Mucosa of rectum (tissue), 2 donors: ENCODE results near the gene C8A.

Experiments used
- H3K27ac ChIP-seq, 2 donors: one replicate each; pipeline ENCODE4 v1.7.0; 2013; ENCODE audit warnings: inconsistent platforms in 2 of 2, low read depth in 2 of 2, low read length in 2 of 2
- H3K27me3 ChIP-seq, 2 donors: one replicate each; pipeline ENCODE4 v1.7.0; 2013; ENCODE audit warnings: low read length in 2 of 2; ENCODE audit not compliant: control insufficient read depth in 2 of 2, insufficient read depth in 2 of 2
- H3K36me3 ChIP-seq, 2 donors: one replicate each; pipeline ENCODE4 v1.7.0; 2013; ENCODE audit warnings: low read length in 2 of 2; ENCODE audit not compliant: control insufficient read depth in 2 of 2, insufficient read depth in 2 of 2
- H3K4me1 ChIP-seq, 2 donors: one replicate each; pipeline ENCODE4 v1.7.0; 2013; ENCODE audit warnings: low read length in 2 of 2, mild to moderate bottlenecking in 1 of 2; ENCODE audit not compliant: control insufficient read depth in 2 of 2, insufficient read depth in 2 of 2
- H3K4me3 ChIP-seq, 2 donors: one replicate each; pipeline ENCODE4 v1.7.0; 2013; ENCODE audit warnings: low read length in 2 of 2
- H3K9ac ChIP-seq, 2 donors: one replicate each; pipeline ENCODE4 v1.7.0; 2013; ENCODE audit warnings: low read length in 2 of 2, low read depth in 1 of 2, mild to moderate bottlenecking in 1 of 2
- H3K9me3 ChIP-seq, 2 donors: one replicate each; pipeline ENCODE4 v1.7.0; 2013; ENCODE audit warnings: low read length in 2 of 2; ENCODE audit not compliant: control insufficient read depth in 2 of 2
- donor health status: healthy.
- donor health status: Normal muscosa, but diverticular disease.

Gene C8A

GRCh38 chr1:56855190-56855589 lies 593 bp downstream of the C8A start:
- Histone ChIP-seq H3K4me3 (no peak overlapping the region), H3K9ac (no peak overlapping the region), H3K4me1 (no peaks in the 10 kb centered on the region), H3K9me3 (no peaks in the 10 kb centered on the region), H3K36me3 (no peaks in the 10 kb centered on the region), H3K27ac (no peak overlapping the region), H3K27me3 (no peaks in the 10 kb centered on the region)

DNA sequence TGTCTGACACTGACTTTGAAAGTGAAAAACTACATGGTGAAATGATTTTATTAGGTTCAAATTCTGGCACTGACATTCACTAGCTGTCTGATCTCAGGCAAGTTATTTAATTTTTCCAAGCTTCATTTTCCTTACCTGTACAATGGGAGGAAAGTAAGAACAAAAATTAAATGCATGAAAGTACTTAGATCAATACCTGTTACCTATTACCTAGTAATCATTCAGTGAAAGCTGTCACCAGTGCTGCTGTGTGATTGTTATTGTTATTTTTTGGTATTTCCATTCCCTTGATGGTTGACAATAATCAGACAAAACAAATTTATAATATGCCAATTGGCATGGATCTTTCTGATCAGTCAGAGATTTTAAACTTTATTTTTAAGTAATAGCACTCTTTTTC lies 1.6 kb downstream of the C8A start:
- Histone ChIP-seq H3K36me3 (no peaks in the 10 kb centered on the region), H3K27me3 (no peaks in the 10 kb centered on the region), H3K4me1 (no peaks in the 10 kb centered on the region), H3K9ac (no peak overlapping the region), H3K9me3 (no peaks in the 10 kb centered on the region), H3K4me3 (no peak overlapping the region), H3K27ac (no peak overlapping the region)

- H3K4me1 ChIP-seq: no peaks in the 10 kb centered on the region
- H3K36me3 ChIP-seq: no peaks in the 10 kb centered on the region
- H3K9ac ChIP-seq: no peak overlapping the region
- H3K27ac ChIP-seq: no peak overlapping the region
- H3K27me3 ChIP-seq: no peaks in the 10 kb centered on the region
- no peaks in the 10 kb centered on the region for H3K9me3 ChIP-seq
- no peak overlapping the region for H3K4me3 ChIP-seq
These were observed 4.7 kb downstream of the C8A start for GRCh38 chr1:56859287-56859686.

GRCh38 chr1:56863265-56863992 lies 8.8 kb downstream of the C8A start:
- Histone ChIP-seq H3K4me3 (no peak overlapping the region), H3K4me1 (no peaks in the 10 kb centered on the region), H3K9me3 (no peaks in the 10 kb centered on the region), H3K27me3 (no peaks in the 10 kb centered on the region), H3K9ac (no peak overlapping the region), H3K36me3 (no peaks in the 10 kb centered on the region), H3K27ac (no peak overlapping the region)

DNA sequence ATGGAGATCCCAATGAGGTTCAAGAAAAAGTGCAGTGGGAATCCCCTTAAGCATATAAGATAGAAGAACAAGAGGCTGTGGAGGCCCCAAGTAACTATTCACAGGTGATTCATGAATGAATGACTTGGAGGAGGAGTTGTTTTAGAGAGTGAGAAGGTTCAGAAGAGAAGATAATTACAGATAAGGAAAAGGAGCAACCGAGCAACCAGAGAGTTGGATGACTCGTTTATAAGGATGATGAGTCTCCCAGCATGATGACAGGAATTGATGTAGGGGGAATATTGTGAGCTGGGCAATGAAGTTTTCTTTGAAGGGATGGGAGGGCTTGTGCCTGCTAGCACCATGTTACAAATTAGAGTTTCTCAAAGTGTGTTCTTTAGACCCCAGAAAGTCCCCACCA lies 9.8 kb downstream of the C8A start:
- Histone ChIP-seq H3K4me1 (no peaks in the 10 kb centered on the region), H3K36me3 (no peaks in the 10 kb centered on the region), H3K27me3 (no peaks in the 10 kb centered on the region), H3K9ac (no peak overlapping the region), H3K27ac (no peak overlapping the region), H3K4me3 (no peak overlapping the region), H3K9me3 (no peaks in the 10 kb centered on the region)

DNA sequence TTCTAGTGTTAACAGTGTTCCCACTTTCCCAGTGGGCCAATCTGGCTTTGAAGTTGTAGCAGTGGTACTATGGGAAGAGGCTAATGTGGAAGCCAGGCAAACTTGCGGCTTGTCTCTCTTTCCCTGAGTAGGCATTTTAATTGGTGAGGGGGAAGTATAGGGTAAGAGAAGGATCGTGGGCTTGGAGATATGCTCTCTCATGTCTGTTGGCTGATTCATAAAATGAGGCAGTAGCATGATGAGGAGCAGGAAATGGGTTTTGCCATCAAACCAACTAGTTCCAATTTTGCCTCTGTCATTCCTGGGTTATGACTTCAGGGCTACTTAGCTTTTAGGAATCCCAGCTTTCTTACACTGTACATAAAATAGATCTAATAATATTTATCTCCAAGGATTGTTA lies 12.1 kb downstream of the C8A start:
- Histone ChIP-seq H3K27ac (no peak overlapping the region), H3K9me3 (no peaks in the 10 kb centered on the region), H3K36me3 (no peaks in the 10 kb centered on the region), H3K4me3 (no peak overlapping the region), H3K4me1 (no peaks in the 10 kb centered on the region), H3K27me3 (no peaks in the 10 kb centered on the region), H3K9ac (no peak overlapping the region)

GRCh38 chr1:56867491-56867890 lies 12.9 kb downstream of the C8A start:
- no peak overlapping the region for H3K4me3 ChIP-seq
- no peak overlapping the region for H3K27ac ChIP-seq
- no peaks in the 10 kb centered on the region for H3K9me3 ChIP-seq
- H3K27me3 ChIP-seq: no peaks in the 10 kb centered on the region
- no peak overlapping the region for H3K9ac ChIP-seq
- no peaks in the 10 kb centered on the region for H3K36me3 ChIP-seq
- no peaks in the 10 kb centered on the region for H3K4me1 ChIP-seq

DNA sequence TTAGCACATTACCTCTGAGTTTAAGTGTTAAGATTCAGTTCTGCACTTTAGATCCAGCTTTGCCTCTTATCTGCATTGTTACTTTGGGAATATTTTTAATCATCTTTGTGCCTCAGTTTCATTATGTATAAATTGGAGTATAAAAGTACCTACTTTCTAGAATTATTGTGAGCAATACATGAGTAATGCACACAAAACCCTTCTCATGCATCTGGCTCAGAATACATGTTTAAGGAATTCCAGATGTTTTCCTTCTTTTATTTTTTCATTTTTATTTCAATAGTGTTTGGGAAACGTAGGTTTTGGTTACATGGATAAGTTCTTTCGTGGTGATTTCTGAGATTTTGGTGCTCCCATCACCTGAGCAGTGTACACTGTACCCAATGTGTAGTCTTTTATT lies 14.2 kb downstream of the C8A start:
- no peak overlapping the region for H3K9ac ChIP-seq
- H3K4me3 ChIP-seq: no peak overlapping the region
- no peak overlapping the region for H3K27ac ChIP-seq
- no peaks in the 10 kb centered on the region for H3K27me3 ChIP-seq
- H3K9me3 ChIP-seq: no peaks in the 10 kb centered on the region
- no peaks in the 10 kb centered on the region for H3K36me3 ChIP-seq
- H3K4me1 ChIP-seq: no peaks in the 10 kb centered on the region

- Histone ChIP-seq H3K4me3 (no peak overlapping the region), H3K9me3 (no peaks in the 10 kb centered on the region), H3K4me1 (no peaks in the 10 kb centered on the region), H3K27ac (no peak overlapping the region), H3K27me3 (no peaks in the 10 kb centered on the region), H3K36me3 (no peaks in the 10 kb centered on the region), H3K9ac (no peak overlapping the region)
These were observed 18.0 kb downstream of the C8A start for GRCh38 chr1:56872597-56872996.

DNA sequence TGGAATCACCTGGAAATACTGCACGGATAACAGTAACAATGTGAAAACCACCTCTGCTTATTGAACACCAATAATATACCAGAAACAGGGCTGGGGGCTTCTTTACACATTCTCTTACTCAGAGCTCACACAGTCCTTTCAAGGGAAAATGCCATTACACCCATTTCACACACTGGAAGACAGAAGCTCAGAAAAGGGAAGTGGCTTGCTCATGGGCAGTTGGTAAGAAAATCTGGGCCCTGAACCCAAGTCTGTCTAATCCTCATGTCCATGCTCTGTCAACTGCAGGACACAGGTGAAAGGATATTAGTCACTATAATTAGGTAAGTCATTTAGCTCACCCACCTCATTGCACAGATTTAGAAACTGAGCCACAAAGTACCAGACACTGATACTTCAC lies 18.6 kb downstream of the C8A start:
- no peaks in the 10 kb centered on the region for H3K27me3 ChIP-seq
- H3K4me3 ChIP-seq: no peak overlapping the region
- H3K27ac ChIP-seq: no peak overlapping the region
- no peaks in the 10 kb centered on the region for H3K9me3 ChIP-seq
- no peak overlapping the region for H3K9ac ChIP-seq
- H3K36me3 ChIP-seq: no peaks in the 10 kb centered on the region
- no peaks in the 10 kb centered on the region for H3K4me1 ChIP-seq

- Histone ChIP-seq H3K27ac (no peak overlapping the region), H3K27me3 (no peaks in the 10 kb centered on the region), H3K4me1 (no peaks in the 10 kb centered on the region), H3K36me3 (no peaks in the 10 kb centered on the region), H3K4me3 (no peak overlapping the region), H3K9ac (no peak overlapping the region), H3K9me3 (no peaks in the 10 kb centered on the region)
These were observed 20.1 kb downstream of the C8A start for GRCh38 chr1:56874689-56875088.
